Right lobe of liver (tissue), 6 donors: ENCODE data around the gene PIWIL4. TPM values are rescaled to one million over a fixed set of nuclear protein-coding genes. Genes with fewer than 3 reads are reported as not detected.
"Not testable (repeated sequence)": the region's sequence is repeated elsewhere in the genome, so short reads cannot be mapped to it uniquely, and the experiment has no call there.

Experiments
- ATAC-seq, 4 donors: fragments of 200-7000 bp; cut with Tn5 transposase; one replicate each; pipeline ENCODE4 v1.9.1; 2020; ENCODE audit warnings: mild to moderate bottlenecking in 4 of 4, moderate library complexity in 4 of 4
- DNase-seq, 3 donors: peaks; one replicate each; pipeline ENCODE4 v3.0.0-alpha.2; 2020
- H3K27ac ChIP-seq, 3 donors: fragments of 200-600 bp; one replicate each; pipeline ENCODE4 v1.8.0; 2022
- H3K27me3 ChIP-seq, 2 donors: fragments of 200-600 bp; one replicate each; pipeline ENCODE4 v1.8.0; 2022
- H3K36me3 ChIP-seq, 4 donors: fragments of 200-600 bp; sonication (generic) in 1 of 4; one replicate each; pipeline versions ENCODE4 v1.5.1 to v1.8.0; 2017 to 2022; ENCODE audit warnings: control low read depth in 1 of 4
- H3K4me1 ChIP-seq, 4 donors: fragments of 200-600 bp; sonication (generic) in 1 of 4; one replicate each; pipeline versions ENCODE4 v1.5.1 to v1.8.0; 2017 to 2022; ENCODE audit warnings: control low read depth in 1 of 4
- H3K4me3 ChIP-seq, 3 donors: fragments of 200-600 bp; one replicate each; pipeline ENCODE4 v1.8.0; 2022
- H3K9me3 ChIP-seq, 4 donors: fragments of 200-600 bp; sonication (generic) in 1 of 4; one replicate each; pipeline versions ENCODE4 v1.5.1 to v1.8.0; 2017 to 2022; ENCODE audit warnings: control low read depth in 1 of 4
- POLR2A ChIP-seq: fragments of 450-650 bp; IDR thresholded peaks from one replicate; pipeline ENCODE4 v1.6.1; 2017; ENCODE audit warnings: antibody characterized with exemption, mild to moderate bottlenecking
- WGBS: methylation state at CpG from one replicate; pipeline ENCODE4 v1.1.6; 2018; ENCODE audit warnings: low coverage, low lambda C conversion rate; ENCODE audit not compliant: insufficient coverage; ENCODE audit errors: missing lambda C conversion rate; 5-methylcytosine and 5-hydroxymethylcytosine counted together
- intact Hi-C, 2 donors: fragments of 100-400 bp; cut with DNase I; formaldehyde crosslinking; loops; one replicate each; pipeline versions ENCODE4 v1.11.2 to v1.14.1; 2022
- total RNA-seq, 6 experiments: library from RNA; depleted of rRNA in 2 of 6; stranded (reverse); fragments of >200 nt in 2 of 6; fragmentation: NEBNext Ultra II Directional in 3 of 6; extraction: Animal tissue kit (Norgen Biotek cat#: 25700) in 3 of 6; gene quantifications; one replicate each; pipeline versions ENCODE4 v1.1.0 to v1.2.4, GENCODE V29; 2016 to 2023
- TF ChIP-seq, protein P1 (sequence below), 4 donors: fragments of 200-600 bp in 3 of 4; fragments of 450-650 bp in 1 of 4; IDR thresholded peaks; one replicate each; pipeline versions ENCODE4 v1.5.1 to v1.8.0; 2016 to 2022; ENCODE audit warnings: antibody characterized with exemption in 4 of 4, mild to moderate bottlenecking in 2 of 4
- donor health status: DM: no; HTN: yes; CAD: no.
- donor health status: DM: no; HTN: no; CAD: no.
- donor health status: DM: no; HTN: no; CAD: no.
- donor health status: DM: no; HTN: yes; CAD: no.
- donor health status: DM: no; HTN: yes; CAD: no.

Gene PIWIL4
- total RNA-seq, 6 experiments from 2014 or later = 0.12 to 0.71 (median 0.51) TPM

DNA sequence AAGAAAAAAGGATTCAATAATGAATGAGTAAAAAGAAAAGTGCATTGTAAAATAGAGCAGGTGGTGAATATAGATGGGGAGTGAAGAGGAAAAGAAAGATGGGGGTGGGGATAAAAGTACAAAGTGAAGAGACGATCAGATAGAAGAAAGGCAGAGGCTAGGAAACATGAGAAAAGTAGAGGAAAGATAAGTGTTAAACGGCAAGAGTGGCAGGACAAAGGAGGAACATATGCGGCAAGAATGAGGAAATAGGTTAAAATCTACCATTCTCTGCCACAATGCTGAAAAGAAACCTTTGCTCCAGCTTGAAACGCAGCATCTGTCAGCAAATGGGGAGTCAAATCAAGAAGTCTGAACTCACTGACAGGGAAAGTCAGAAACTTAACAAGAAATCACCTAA lies 16.7 kb upstream of the PIWIL4 start:
- H3K27ac ChIP-seq = no peak overlapping the region
- H3K4me1 ChIP-seq = no peaks in the 10 kb centered on the region
- H3K4me3 ChIP-seq = no peak overlapping the region
- intact Hi-C loops = no loop called here
- no peaks in the 10 kb centered on the region for H3K27me3 ChIP-seq
- TF ChIP-seq POLR2A = no peak
- TF ChIP-seq, protein P1, sequence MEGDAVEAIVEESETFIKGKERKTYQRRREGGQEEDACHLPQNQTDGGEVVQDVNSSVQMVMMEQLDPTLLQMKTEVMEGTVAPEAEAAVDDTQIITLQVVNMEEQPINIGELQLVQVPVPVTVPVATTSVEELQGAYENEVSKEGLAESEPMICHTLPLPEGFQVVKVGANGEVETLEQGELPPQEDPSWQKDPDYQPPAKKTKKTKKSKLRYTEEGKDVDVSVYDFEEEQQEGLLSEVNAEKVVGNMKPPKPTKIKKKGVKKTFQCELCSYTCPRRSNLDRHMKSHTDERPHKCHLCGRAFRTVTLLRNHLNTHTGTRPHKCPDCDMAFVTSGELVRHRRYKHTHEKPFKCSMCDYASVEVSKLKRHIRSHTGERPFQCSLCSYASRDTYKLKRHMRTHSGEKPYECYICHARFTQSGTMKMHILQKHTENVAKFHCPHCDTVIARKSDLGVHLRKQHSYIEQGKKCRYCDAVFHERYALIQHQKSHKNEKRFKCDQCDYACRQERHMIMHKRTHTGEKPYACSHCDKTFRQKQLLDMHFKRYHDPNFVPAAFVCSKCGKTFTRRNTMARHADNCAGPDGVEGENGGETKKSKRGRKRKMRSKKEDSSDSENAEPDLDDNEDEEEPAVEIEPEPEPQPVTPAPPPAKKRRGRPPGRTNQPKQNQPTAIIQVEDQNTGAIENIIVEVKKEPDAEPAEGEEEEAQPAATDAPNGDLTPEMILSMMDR (IDR thresholded peaks at IDR 0.05) = no peak
- ATAC-seq = peak in 2 of 4 donors; percentile 21 to 38
- H3K9me3 ChIP-seq = no peaks in the 10 kb centered on the region
- no peak for DNase-seq
- H3K36me3 ChIP-seq = no peaks in the 10 kb centered on the region
- WGBS = 47% methylated on average over 4 of the region's 4 CpGs

DNA sequence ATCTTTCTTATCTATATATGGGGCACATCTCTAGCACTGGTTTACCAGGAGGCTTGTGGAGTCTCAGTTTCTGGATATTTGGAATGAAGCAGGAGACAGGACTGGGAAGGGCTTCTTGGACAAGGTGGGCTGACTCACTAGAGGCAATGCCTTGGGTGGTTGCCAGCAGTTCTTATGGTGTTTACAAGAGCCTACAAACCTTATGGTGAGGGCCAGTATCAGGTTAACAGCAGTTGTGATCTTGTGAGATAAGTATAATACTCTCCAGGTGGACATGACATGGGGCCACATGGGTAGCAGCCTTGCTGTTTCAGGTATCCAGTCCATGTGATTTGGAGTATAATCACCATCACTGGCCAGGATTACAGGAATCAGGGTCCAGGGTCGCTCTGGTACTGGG lies 13.2 kb upstream of the PIWIL4 start:
- Histone ChIP-seq H3K4me3 (no peak overlapping the region), H3K27ac (no peak overlapping the region), H3K36me3 (no peaks in the 10 kb centered on the region), H3K9me3 (no peaks in the 10 kb centered on the region), H3K4me1 (no peaks in the 10 kb centered on the region), H3K27me3 (no peaks in the 10 kb centered on the region)
- no peak for DNase-seq
- intact Hi-C loops = no loop called here
- TF ChIP-seq POLR2A = no peak
- TF ChIP-seq, protein P1 (IDR thresholded peaks at IDR 0.05) = no peak
- 30% methylated on average over 1 of the region's 1 CpG for WGBS
- ATAC-seq = no peak

DNA sequence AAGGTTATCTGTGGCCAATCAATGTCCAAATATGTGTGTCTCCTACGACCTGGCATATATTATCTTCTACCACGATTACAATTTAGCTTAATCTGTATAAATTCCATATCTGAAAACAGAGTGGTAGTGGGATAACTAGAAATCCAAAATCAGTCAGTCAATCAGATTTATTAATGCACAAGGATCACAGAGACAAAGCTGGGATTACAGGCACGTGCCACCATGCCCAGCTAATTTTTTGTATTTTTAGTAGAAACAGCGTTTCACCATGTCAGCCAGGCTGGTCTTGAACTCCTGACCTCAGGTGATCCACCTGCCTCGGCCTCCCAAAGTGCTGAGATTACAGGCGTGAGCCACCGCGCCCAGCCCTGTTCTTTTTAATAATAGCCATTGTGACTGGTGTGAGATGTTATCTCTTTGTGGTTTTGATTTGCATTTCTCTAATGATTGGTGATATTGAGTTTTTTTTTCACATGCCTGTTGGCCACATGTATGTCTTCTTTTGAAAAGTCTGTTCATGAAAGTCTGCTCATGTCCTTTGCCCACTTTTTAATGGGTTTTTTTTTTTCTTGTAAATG lies 11.3 kb upstream of the PIWIL4 start:
- H3K4me3 ChIP-seq, H3K9me3 ChIP-seq, H3K4me1 ChIP-seq, H3K27me3 ChIP-seq, intact Hi-C loops, DNase-seq, ATAC-seq, H3K27ac ChIP-seq, H3K36me3 ChIP-seq: not testable (repeated sequence)
- 81% methylated on average over 8 of the region's 8 CpGs for WGBS

GRCh38 chr11:94557421-94557820 lies 9.7 kb upstream of the PIWIL4 start:
- no peaks in the 10 kb centered on the region for H3K4me1 ChIP-seq
- H3K27me3 ChIP-seq = no peaks in the 10 kb centered on the region
- no peaks in the 10 kb centered on the region for H3K36me3 ChIP-seq
- DNase-seq = no peak
- H3K9me3 ChIP-seq = no peaks in the 10 kb centered on the region
- ATAC-seq = no peak
- no peak overlapping the region for H3K27ac ChIP-seq
- no peak overlapping the region for H3K4me3 ChIP-seq
- intact Hi-C loops = no loop called here
- TF ChIP-seq, protein P1 (IDR thresholded peaks at IDR 0.05) = no peak
- TF ChIP-seq POLR2A = no peak

DNA sequence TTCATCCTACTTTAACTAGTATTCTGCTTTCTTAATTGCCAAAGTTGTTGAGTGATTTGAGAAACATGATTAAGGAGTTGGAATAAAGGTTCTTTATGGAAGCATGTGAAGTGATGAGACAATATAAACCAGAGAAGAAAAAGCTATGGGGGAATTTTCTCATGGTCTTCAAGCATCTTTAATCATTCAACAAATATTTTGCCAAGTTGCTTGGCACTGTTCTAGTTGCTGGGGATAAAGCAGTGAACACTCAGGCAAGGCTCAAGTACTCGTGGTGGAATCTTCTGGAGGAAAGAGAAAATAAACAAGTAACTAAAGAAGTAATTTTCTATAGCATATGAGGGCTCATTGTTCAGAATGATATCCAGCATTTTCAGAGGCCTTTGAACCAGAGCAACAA lies 9.2 kb upstream of the PIWIL4 start:
- TF ChIP-seq POLR2A = no peak
- TF ChIP-seq, protein P1 (IDR thresholded peaks at IDR 0.05) = no peak
- 40% methylated on average over 1 of the region's 1 CpG for WGBS
- intact Hi-C loops = no loop called here
- H3K36me3 ChIP-seq = no peaks in the 10 kb centered on the region
- no peak for ATAC-seq
- H3K9me3 ChIP-seq = no peaks in the 10 kb centered on the region
- DNase-seq = no peak
- H3K4me1 ChIP-seq = no peaks in the 10 kb centered on the region
- no peak overlapping the region for H3K4me3 ChIP-seq
- H3K27ac ChIP-seq = no peak overlapping the region
- no peaks in the 10 kb centered on the region for H3K27me3 ChIP-seq
